ENCODE measurements around the gene MRPL44. TPM values are rescaled to one million over a fixed set of nuclear protein-coding genes. Genes with fewer than 3 reads are reported as not detected.

Gene MRPL44
- total RNA-seq, 1 experiment from 2014 or later: 39.9 TPM

- no peak for DNase-seq (ENCODE audit: low spot score)
Measured at GRCh38 chr2:224008702-224009261, 51.5 kb downstream of the MRPL44 start.

DNA sequence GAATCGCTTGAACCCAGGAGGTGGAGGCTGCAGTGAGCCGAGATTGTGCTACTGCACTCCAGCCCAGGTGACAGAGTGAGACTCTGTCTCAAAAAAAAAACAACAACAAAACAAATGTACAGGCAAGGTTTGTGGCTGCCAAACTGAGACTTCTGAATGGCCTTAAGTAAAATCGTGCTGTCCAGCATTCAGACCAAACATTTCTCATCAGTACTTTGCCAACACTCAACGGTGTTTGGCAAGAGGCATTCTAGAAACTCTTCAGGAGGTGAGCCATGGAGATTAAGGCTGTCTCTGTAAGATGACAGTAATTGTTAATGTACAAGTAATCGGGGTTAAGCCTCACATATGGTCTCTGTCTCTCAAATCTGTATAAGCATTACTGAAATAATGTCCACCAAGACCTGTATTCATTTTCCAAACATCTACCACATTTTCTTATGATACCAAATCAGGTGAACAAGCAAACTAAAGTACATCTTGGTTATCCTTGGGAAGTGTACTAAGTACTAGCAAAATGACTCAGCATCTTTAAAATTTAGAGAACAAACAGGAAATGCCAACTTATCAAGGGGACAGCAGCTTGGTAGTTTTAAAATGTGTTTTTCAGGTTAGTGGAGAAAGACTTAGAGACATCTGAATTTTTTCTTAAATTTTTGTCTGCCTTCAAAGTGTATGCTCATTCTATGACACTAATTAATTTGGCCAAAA, 52.5 kb downstream of the MRPL44 start:
- DNase-seq (ENCODE audit: low spot score): peak; percentile 29

DNA sequence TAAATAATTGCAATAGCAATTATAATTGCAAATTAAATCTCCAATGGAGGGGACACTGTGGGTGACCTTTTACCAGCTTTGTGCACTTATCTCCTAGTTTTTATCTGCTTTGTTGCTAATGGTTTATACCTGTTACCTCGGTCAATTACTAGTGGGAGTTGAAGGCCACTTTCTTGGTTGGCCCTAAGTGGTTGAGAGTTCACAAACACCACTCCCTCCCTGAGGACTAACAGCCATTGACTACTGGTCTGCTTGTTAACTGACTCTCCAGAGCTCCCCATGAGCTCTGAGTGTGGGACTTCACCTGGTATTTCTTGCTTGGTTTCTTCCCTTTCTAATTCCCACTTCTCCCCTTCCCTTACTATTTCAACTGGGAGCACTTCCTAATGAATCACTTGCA, 54.6 kb downstream of the MRPL44 start:
- no peak for DNase-seq (ENCODE audit: low spot score)

DNA sequence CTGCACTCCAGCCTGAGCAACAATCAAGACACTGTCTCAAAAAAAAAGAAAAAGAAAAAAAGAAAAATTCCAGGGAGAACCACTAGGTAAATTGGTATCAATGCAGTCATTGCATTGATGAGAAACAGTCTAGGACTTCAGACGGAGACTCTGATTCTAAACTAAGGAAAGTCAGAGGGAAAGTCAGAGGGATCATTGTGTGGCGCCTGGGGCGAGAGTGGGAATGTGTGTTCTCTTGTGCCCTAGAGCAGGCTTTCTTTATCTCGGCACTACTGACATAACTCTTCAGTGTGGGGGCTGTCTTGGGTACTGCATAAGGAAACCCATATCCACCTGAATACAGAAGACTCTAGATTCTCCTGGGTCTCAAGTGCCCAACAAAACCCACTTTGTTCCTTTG, 57.1 kb downstream of the MRPL44 start:
- DNase-seq (ENCODE audit: low spot score): no peak

GRCh38 chr2:224016963-224017362, 59.7 kb downstream of the MRPL44 start:
- DNase-seq (ENCODE audit: low spot score): no peak

Other genes with a start within 250 kb of the MRPL44 start
- 4.6 and 8.9 TPM in 2 replicates for gene AP1S3, start 119.9 kb upstream of the MRPL44 start, total RNA-seq (2014; rRNA removed; shearing (Covaris generic))
- gene WDFY1, start 12.1 kb upstream of the MRPL44 start, total RNA-seq (2014; rRNA removed; shearing (Covaris generic)): 23.7 and 27.2 TPM in 2 replicates
- gene SERPINE2, start 81.8 kb downstream of the MRPL44 start, total RNA-seq (2014; rRNA removed; shearing (Covaris generic)): 35.4 and 40.1 TPM in 2 replicates

Measured in H4 (cell line).